Lower leg skin (tissue), 4 donors: Measurements from ENCODE around the gene KLK5. TPM values are rescaled to one million over a fixed set of nuclear protein-coding genes. Genes with fewer than 3 reads are reported as not detected.
A peak's percentile ranks its signal among the peaks of the same experiment; 100 is the strongest.

Experiments used
- DNase-seq, 2 donors: peaks; one replicate each; pipeline ENCODE4 v3.0.0-alpha.2; 2019; ENCODE audit warnings: low spot score in 2 of 2
- H3K4me3 ChIP-seq: fragments of 200-600 bp; sonication (generic); 2 replicates; pipeline ENCODE4 v1.5.1; 2017; ENCODE audit warnings: mild to moderate bottlenecking, low read depth; ENCODE audit not compliant: poor library complexity, severe bottlenecking
- POLR2A ChIP-seq, 2 donors: fragments of 450-650 bp; IDR thresholded peaks; one replicate each; pipeline ENCODE4 v1.6.1; 2016 to 2017; ENCODE audit warnings: antibody characterized with exemption in 2 of 2, mild to moderate bottlenecking in 1 of 2, moderate library complexity in 1 of 2
- WGBS, 2 donors: methylation state at CpG; one replicate each; pipeline ENCODE4 v1.1.5; 2018; 5-methylcytosine and 5-hydroxymethylcytosine counted together
- intact Hi-C: fragments of 100-400 bp; cut with DNase I; formaldehyde crosslinking; loops from one replicate; pipeline ENCODE4 v1.15.0; 2023; ENCODE audit warnings: low total_unique reads
- total RNA-seq, 4 donors: library from RNA; depleted of rRNA; stranded (reverse); fragments of >200 nt; gene quantifications; one replicate each; pipeline ENCODE4 v1.1.0, GENCODE V29; 2016
- TF ChIP-seq, protein P1 (sequence below), 3 donors: fragments of 450-650 bp; IDR thresholded peaks; one replicate each; pipeline ENCODE4 v1.5.1; 2016; ENCODE audit warnings: antibody characterized with exemption in 3 of 3, mild to moderate bottlenecking in 3 of 3, moderate library complexity in 2 of 3

The KLK5 gene
- total RNA-seq, 4 donors from 2014 or later: 179 to 310 (median 271) TPM

DNA sequence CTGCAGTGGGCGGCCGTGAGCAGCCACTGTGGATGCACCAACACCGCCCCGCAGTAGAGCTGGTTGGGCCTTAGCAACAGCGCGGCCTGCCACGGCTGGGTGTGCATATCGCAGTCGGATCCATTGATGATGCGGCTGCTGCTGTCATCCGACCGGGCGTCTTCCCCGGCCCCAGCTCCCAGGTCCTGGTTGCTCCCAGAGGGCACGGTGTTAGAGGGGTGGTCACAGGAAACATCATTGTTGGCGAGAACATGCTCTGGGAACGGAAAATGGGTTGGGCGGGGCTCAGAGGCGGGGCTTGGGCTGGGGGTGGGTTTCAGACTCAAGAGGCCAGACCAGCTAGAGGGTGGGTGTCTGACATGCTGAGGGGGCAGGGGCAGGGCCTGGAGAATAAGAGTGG lies 3.0 kb downstream of the KLK5 start:
- TF ChIP-seq, protein P1, sequence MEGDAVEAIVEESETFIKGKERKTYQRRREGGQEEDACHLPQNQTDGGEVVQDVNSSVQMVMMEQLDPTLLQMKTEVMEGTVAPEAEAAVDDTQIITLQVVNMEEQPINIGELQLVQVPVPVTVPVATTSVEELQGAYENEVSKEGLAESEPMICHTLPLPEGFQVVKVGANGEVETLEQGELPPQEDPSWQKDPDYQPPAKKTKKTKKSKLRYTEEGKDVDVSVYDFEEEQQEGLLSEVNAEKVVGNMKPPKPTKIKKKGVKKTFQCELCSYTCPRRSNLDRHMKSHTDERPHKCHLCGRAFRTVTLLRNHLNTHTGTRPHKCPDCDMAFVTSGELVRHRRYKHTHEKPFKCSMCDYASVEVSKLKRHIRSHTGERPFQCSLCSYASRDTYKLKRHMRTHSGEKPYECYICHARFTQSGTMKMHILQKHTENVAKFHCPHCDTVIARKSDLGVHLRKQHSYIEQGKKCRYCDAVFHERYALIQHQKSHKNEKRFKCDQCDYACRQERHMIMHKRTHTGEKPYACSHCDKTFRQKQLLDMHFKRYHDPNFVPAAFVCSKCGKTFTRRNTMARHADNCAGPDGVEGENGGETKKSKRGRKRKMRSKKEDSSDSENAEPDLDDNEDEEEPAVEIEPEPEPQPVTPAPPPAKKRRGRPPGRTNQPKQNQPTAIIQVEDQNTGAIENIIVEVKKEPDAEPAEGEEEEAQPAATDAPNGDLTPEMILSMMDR (IDR thresholded peaks at IDR 0.05): no peak
- TF ChIP-seq POLR2A (IDR thresholded peaks at IDR 0.05): no peak
- H3K4me3 ChIP-seq: no peak overlapping the region
- 67 to 69% methylated on average over 19 of the region's 19 CpGs for WGBS, 2 donors
- DNase-seq: no peak
- intact Hi-C loops: no loop called here

DNA sequence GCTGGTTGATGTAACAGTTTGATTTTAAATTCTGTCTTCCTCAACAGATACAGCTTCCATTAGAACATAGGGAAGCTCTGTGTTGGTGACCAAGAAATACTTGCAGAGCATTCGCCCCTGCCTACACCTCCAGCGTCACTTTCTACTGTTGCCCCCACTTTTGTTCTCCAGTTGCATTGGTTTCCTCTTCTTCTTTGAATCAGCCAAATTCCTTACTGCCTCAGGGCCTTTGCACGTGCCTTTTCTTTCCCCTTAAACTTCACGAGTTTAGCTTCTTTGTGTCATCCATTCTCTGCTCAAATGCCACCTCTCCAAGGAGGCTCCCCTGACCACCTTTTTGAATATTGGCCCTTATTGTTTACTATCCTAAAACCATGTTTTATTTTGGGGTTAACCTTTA lies 5.7 kb downstream of the KLK5 start:
- WGBS, 2 donors: 76 to 77% methylated on average over 4 of the region's 4 CpGs
- no peak for TF ChIP-seq POLR2A (IDR thresholded peaks at IDR 0.05)
- TF ChIP-seq, protein P1 (IDR thresholded peaks at IDR 0.05): no peak
- no peak for DNase-seq

DNA sequence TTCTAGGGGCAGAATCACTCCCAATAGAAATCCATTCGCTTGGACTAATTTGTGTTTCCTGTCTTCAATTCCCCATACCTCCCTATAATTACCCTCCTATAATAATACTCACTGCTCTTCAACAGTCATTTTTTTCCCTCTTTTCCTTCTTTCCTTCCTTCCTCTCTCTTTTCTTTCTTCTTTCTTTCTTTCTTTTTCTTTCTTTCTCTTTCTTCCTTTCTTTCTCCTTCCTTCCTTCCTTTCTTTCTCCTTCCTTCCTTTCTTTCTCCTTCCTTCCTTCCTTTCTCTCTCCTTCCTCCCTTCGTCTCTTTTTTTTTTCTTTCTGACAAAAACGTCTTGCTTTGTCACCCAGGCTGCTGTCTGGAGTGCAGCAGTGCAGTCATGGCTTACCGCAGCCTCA lies 8.0 kb downstream of the KLK5 start:
- TF ChIP-seq POLR2A (IDR thresholded peaks at IDR 0.05): no peak
- TF ChIP-seq, protein P1 (IDR thresholded peaks at IDR 0.05): no peak
- 73 to 81% methylated on average over 4 of the region's 4 CpGs for WGBS, 2 donors
- no peak for DNase-seq
- H3K4me3 ChIP-seq: no peak overlapping the region
- intact Hi-C loops: no loop called here

More for the DNA sequence above, 5.7 kb downstream of the KLK5 start:
- intact Hi-C loops: no loop called here
- H3K4me3 ChIP-seq: no peak overlapping the region

DNA sequence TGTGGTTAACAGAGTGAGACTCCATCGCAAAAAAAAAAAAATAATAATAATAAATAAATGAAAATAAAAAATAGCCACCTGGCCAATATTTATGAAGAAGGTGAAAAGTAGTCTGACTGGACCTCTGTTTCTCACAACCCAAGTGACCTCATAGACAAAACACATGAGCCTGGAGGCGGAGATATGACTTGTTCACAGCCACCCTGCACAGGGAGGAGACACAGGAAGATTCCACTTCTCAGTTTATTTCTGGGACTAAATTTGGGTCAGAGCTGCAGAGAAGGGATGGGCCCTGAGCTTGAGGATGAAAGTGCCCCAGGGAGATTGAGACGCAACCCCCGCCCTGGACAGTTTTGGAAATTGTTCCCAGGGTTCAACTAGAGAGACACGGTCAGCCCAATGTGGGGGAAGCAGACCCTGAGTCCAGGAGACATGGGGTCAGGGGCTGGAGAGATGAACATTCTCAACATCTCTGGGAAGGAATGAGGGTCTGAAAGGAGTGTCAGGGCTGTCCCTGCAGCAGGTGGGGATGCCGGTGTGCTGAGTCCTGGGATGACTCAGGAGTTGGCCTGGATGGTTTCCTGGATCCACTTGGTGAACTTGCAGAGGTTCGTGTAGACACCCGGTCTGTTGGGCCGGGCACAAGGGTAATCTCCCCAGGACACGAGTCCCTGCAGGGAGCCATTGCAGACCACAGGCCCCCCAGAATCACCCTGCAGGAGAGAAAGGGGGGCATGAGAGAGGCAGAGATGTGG lies 9.6 kb downstream of the KLK5 start:
- H3K4me3 ChIP-seq: no peak overlapping the region
- intact Hi-C loops: no loop called here
- 57 to 63% methylated on average over 10 of the region's 10 CpGs for WGBS, 2 donors
- TF ChIP-seq, protein P1 (IDR thresholded peaks at IDR 0.05): no peak
- TF ChIP-seq POLR2A (IDR thresholded peaks at IDR 0.05): no peak
- no peak for DNase-seq

DNA sequence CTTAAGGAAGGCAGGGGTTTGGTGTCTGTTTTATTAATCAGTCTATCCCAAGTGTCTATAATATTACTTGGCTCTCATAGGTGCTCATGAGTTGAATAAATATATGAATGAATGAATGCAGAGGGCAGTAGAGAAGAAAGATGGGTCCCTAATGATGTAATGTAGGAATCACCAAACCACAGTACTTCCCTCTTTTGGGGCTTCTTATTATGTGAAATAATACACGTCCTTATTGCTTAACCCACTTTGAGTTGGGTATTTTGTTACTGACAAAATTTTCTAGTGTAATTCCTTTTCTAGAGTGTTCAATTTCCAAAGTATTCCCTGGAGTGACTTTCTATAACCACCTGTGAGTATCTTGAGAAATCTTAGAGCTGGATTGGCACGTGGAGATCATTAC lies 13.2 kb downstream of the KLK5 start:
- DNase-seq: no peak
- WGBS, 2 donors: 75 to 79% methylated on average over 2 of the region's 2 CpGs
- TF ChIP-seq POLR2A (IDR thresholded peaks at IDR 0.05): no peak
- TF ChIP-seq, protein P1 (IDR thresholded peaks at IDR 0.05): no peak
- no peak overlapping the region for H3K4me3 ChIP-seq
- intact Hi-C loops: no loop called here

DNA sequence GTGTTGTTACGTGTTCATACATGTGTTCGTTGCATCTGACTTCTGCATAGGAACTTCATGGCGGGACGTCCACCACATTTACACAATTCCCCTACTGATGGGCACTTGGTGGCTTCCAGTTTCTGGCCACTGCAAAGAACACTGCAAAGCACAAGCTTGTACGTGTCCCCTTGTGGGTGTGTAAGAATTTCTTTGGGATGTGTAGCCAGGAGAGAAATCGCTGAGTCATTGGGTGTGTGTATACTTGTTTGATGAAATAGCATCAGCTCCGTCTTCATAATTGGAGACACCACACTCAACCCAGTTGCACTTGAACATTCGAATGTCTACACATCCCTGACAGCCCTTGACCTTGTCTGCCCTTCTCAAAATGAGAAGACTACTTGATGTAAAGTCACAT lies 19.2 kb downstream of the KLK5 start:
- TF ChIP-seq, protein P1 (IDR thresholded peaks at IDR 0.05): no peak
- TF ChIP-seq POLR2A (IDR thresholded peaks at IDR 0.05): no peak
- H3K4me3 ChIP-seq: no peak overlapping the region
- intact Hi-C loops: loop anchor here (5.0 kb wide), 1 partner anchor 79 kb away; no protein-coding TSS in a partner anchor
- DNase-seq: peak in 1 of 2 donors; percentile 35
- 44 to 46% methylated on average over 8 of the region's 8 CpGs for WGBS, 2 donors
